Mesothelial cell of epicardium (in vitro differentiated cells): ENCODE data around the gene CDC45. TPM values are rescaled to one million over a fixed set of nuclear protein-coding genes. Genes with fewer than 3 reads are reported as not detected.
"Not testable (repeated sequence)": the region's sequence is repeated elsewhere in the genome, so short reads cannot be mapped to it uniquely, and the experiment has no call there.

Source experiments
- DNase-seq, 2 experiments: peaks; one replicate each; pipeline ENCODE4 v3.0.0; 2021; ENCODE audit warnings: low spot score in 2 of 2; ENCODE audit not compliant: unreplicated experiment in 2 of 2
- H3K27ac Mint-ChIP-seq: 2 replicates; pipeline ENCODE4 v1.8.0; 2021; ENCODE audit warnings: mixed read lengths
- H3K27me3 Mint-ChIP-seq: 2 replicates; pipeline ENCODE4 v1.8.0; 2021; ENCODE audit warnings: low read depth, mixed read lengths
- H3K36me3 Mint-ChIP-seq: 2 replicates; pipeline ENCODE4 v1.8.0; 2021; ENCODE audit warnings: mixed read lengths
- H3K4me1 Mint-ChIP-seq: 2 replicates; pipeline ENCODE4 v1.8.0; 2021; ENCODE audit warnings: mixed read lengths
- H3K4me3 Mint-ChIP-seq: 2 replicates; pipeline ENCODE4 v1.8.0; 2021; ENCODE audit warnings: mild to moderate bottlenecking, moderate library complexity, mixed read lengths
- H3K9me3 Mint-ChIP-seq: 2 replicates; pipeline ENCODE4 v1.8.0; 2021; ENCODE audit warnings: mixed read lengths
- total RNA-seq: library from RNA; stranded (reverse); gene quantifications from 3 replicates; pipeline ENCODE4 v1.2.1, GENCODE V29; 2021
- TF ChIP-seq, protein P1 (sequence below): fragments of 200-600 bp; sonication (generic); IDR thresholded peaks from one replicate; pipeline ENCODE4 v1.5.0; 2021; ENCODE audit warnings: antibody characterized with exemption; ENCODE audit not compliant: unreplicated experiment

The CDC45 gene
- total RNA-seq, 1 donor from 2014 or later: 15.3 TPM

DNA sequence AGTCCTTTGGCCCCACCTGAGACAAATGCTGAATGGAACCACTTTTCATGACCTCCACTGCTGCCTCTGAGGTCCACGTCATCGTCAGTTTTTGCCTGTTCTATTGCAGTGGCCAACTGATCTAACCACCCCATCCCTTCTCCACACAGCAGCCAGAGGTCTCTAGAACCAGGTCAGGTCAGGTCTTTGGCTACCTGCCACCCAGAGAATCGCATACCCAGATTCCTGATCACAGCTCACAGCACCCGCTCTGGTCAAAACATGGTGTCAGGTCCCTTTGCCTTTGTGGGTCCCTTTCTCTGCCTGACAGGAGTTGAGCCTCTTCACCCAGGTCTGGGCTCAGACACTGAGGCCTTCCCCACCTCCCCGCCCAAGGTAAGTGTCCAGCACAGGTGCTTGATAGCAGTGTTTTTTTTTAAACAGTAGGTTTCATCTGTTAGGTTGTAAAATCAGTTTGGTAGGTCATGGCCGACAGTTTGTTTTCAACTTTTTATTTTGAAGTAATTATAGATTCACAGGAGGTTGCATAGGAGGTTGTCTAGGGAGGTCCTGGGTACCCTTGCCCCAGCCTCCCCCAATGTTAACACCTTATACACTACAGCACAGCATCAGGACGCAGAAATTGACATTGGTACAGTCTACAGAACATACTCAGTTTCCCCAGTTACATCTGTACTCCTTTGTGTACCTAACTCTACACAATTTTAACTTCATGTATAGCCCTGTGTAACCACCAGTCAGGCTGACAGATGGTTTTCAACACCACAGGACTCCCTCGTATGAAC is 39.1 kb upstream of the CDC45 start:
- H3K9me3 Mint-ChIP-seq: no peaks in the 10 kb centered on the region

GRCh38 chr22:19442166-19442565 is 37.6 kb upstream of the CDC45 start:
- Mint-ChIP-seq H3K27me3 (no peaks in the 10 kb centered on the region), H3K4me1 (peaks cover 17% of the 10 kb centered on the region), H3K36me3 (no peaks in the 10 kb centered on the region), H3K9me3 (no peaks in the 10 kb centered on the region), H3K4me3 (no peak overlapping the region), H3K27ac (no peak overlapping the region)
- DNase-seq: no peak
- TF ChIP-seq, protein P1, sequence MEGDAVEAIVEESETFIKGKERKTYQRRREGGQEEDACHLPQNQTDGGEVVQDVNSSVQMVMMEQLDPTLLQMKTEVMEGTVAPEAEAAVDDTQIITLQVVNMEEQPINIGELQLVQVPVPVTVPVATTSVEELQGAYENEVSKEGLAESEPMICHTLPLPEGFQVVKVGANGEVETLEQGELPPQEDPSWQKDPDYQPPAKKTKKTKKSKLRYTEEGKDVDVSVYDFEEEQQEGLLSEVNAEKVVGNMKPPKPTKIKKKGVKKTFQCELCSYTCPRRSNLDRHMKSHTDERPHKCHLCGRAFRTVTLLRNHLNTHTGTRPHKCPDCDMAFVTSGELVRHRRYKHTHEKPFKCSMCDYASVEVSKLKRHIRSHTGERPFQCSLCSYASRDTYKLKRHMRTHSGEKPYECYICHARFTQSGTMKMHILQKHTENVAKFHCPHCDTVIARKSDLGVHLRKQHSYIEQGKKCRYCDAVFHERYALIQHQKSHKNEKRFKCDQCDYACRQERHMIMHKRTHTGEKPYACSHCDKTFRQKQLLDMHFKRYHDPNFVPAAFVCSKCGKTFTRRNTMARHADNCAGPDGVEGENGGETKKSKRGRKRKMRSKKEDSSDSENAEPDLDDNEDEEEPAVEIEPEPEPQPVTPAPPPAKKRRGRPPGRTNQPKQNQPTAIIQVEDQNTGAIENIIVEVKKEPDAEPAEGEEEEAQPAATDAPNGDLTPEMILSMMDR: no peak

More for the DNA sequence above, 39.1 kb upstream of the CDC45 start:
- H3K27ac Mint-ChIP-seq: no peak overlapping the region
- TF ChIP-seq, protein P1: no peak
- H3K4me3 Mint-ChIP-seq: no peak overlapping the region
- peaks cover 7% of the 10 kb centered on the region for H3K4me1 Mint-ChIP-seq
- no peak for DNase-seq
- H3K27me3 Mint-ChIP-seq: no peaks in the 10 kb centered on the region
- H3K36me3 Mint-ChIP-seq: peaks cover 1% of the 10 kb centered on the region

DNA sequence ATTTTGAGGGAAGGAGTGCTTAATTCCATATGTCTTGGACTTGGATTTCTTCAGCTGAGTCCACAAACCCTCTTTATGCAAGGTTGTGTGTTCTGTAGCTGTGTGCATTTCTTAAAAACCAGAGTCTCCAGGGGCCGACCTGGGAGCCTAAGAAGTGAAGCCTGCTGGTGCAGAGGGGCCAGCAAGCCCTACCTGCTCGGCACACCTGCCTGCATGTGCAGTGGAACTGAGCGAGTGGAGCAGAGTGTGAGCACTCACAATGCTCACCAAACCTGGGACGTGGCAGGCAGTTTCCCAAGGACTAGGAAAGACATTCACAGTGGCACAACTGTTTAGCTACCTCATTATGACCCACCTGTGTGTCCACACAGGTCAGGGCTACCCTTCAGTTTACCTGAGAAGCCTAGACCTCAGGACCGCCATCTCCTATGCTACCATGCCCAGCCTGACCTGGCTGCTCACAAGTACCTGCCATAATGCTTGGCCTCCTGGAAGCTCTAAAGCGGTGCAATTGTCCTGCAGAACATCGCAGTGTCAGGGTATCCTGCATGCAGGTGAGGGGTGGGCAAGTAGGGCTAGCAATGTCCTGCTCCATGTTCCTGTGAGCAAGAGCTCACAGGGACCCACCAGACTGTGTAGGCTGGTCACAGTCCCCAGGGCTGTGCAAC is 36.0 kb upstream of the CDC45 start:
- DNase-seq: no peak
- no peak overlapping the region for H3K4me3 Mint-ChIP-seq
- H3K27ac Mint-ChIP-seq: no peak overlapping the region
- H3K27me3 Mint-ChIP-seq: no peaks in the 10 kb centered on the region
- peaks cover 24% of the 10 kb centered on the region for H3K4me1 Mint-ChIP-seq
- no peaks in the 10 kb centered on the region for H3K9me3 Mint-ChIP-seq
- TF ChIP-seq, protein P1: no peak
- no peaks in the 10 kb centered on the region for H3K36me3 Mint-ChIP-seq

DNA sequence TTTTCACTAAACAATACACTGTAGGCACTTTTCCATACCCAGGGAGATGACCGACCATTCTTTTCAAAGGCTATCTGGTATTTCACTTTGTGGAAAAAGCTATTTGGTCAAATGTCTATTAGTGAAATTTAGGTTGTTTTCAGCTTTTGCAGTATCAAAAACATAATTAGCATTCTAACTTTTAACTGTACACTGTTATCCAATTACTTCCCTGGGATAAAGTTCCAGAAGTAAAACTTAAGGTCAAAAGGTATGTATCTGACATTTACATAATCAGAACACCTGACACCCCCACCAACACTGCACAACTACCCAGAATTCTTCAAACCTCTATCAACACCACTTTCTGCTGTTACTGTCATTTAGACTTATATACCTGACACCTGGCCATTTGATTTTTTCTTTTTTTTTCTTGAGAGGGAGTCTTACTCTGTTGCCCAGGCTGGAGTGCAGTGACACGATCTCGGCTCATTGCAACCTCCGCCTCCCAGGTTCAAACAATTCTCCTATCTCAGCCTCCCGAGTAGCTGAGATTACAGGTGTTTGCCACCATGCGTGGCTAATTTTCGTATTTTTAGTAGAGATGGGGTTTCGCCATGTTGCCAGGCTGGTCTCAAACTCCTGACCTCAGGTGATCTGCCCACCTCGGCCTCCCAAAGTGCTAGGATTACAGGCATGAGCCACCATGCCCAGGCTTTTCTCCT is 34.3 kb upstream of the CDC45 start:
- not testable (repeated sequence) for H3K27me3 Mint-ChIP-seq, DNase-seq, H3K9me3 Mint-ChIP-seq, H3K36me3 Mint-ChIP-seq
- H3K4me1 Mint-ChIP-seq: peaks cover 25% of the 10 kb centered on the region
- peak overlapping the region; percentile 46 for H3K4me3 Mint-ChIP-seq
- H3K27ac Mint-ChIP-seq: peak overlapping the region; percentile 30

DNA sequence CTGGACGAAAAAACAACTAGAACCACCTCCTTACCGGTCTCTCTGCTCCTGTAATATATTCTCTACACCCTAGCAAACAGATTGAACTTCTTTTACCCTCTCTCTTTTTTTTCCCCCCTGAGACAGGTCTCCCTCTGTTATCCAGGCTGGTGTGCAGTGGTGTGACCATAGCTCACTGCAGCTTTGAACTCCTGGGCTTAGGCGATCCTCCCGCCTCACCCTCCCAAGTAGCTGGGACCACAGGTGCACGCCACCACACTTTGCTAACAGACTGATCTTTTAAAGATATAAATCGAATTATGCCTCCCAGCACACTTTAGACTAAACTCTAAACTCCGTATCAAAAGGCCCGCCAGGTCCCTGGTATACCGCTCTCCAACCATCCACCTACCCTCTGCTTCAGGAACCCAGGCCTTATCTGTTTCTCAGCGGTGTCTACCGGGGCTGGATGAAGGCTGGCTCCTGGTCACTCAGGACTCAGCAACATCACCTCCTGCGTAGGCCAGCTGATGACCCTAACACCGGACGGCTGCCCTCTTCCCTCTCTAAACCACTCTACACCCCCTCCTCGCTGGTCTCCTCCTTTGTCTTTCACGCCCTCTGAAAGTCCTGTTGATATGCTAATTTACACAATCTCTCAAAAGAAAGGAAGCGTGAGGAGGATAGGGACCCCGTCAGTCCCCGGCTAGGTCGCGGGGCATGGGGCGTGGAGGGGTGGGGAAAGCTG is 33.0 kb upstream of the CDC45 start:
- no peaks in the 10 kb centered on the region for H3K27me3 Mint-ChIP-seq
- H3K4me3 Mint-ChIP-seq: peak overlapping the region; percentile 88
- TF ChIP-seq, protein P1: no peak
- DNase-seq: no peak
- peaks cover 25% of the 10 kb centered on the region for H3K4me1 Mint-ChIP-seq
- peaks cover 3% of the 10 kb centered on the region for H3K36me3 Mint-ChIP-seq
- no peaks in the 10 kb centered on the region for H3K9me3 Mint-ChIP-seq
- peak overlapping the region; percentile 96 for H3K27ac Mint-ChIP-seq
